ENCODE results near the gene KCNIP1.

- no peak for TF ChIP-seq ZNF24 (IDR thresholded peaks at IDR 0.05)
- no peak for TF ChIP-seq DIDO1 (tag; IDR thresholded peaks at IDR 0.05; ENCODE audit: low read depth)
- no peak for TF ChIP-seq AFF4 (CRISPR knock-in tag; IDR thresholded peaks at IDR 0.05)
- no peak for TF ChIP-seq REST (IDR thresholded peaks at IDR 0.05; ENCODE audit: borderline replicate concordance)
- no peak for TF ChIP-seq REST (CRISPR knock-in tag; IDR thresholded peaks at IDR 0.05; ENCODE audit: low read depth)
- TF ChIP-seq ZNF263 (CRISPR knock-in tag; IDR thresholded peaks at IDR 0.05; ENCODE audit: borderline replicate concordance), result no peak
- TF ChIP-seq E4F1 (CRISPR knock-in tag; IDR thresholded peaks at IDR 0.05; ENCODE audit: borderline replicate concordance), result no peak
- no peak for TF ChIP-seq NCOR1 (IDR thresholded peaks at IDR 0.05)
- no peak for TF ChIP-seq ZNF830 (CRISPR knock-in tag; IDR thresholded peaks at IDR 0.05)
- no peak for TF ChIP-seq CTCF (IDR thresholded peaks at IDR 0.05 in 2 of 3, conservative IDR thresholded peaks at IDR 0.05 in 1 of 3; ENCODE audit: insufficient read depth in 2 of 3, low read depth in 1 of 3, low read length in 3 of 3)
- no peak for TF ChIP-seq USF1 (CRISPR knock-in tag; IDR thresholded peaks at IDR 0.05)
- TF ChIP-seq MCM7 (IDR thresholded peaks at IDR 0.05), result no peak
- TF ChIP-seq MAZ (CRISPR knock-in tag; conservative IDR thresholded peaks at IDR 0.05 in 1 of 2, IDR thresholded peaks at IDR 0.05 in 1 of 2), result no peak
Observed at GRCh38 chr5:170481849-170482248, 22.0 kb upstream of the KCNIP1 start.
